Lung (tissue), 12 donors: ENCODE results near the gene AXIN1. TPM values are rescaled to one million over a fixed set of nuclear protein-coding genes. Genes with fewer than 3 reads are reported as not detected.

Experiments used
- ATAC-seq: fragments of 200-7000 bp; cut with Tn5 transposase; one replicate; pipeline ENCODE4 v1.9.1; 2020; ENCODE audit warnings: moderate number of reproducible peaks; ENCODE audit not compliant: insufficient read depth, low FRiP score
- DNase-seq, 3 donors: peaks; one replicate each; pipeline ENCODE4 v3.0.0-alpha.2; 2013 to 2017
- H3K27ac ChIP-seq, 2 donors: one replicate each; pipeline ENCODE4 v1.5.1; 2013; ENCODE audit warnings: mild to moderate bottlenecking in 2 of 2, moderate library complexity in 2 of 2, control low read depth in 1 of 2, inconsistent platforms in 1 of 2, low read depth in 1 of 2, low read length in 1 of 2
- H3K27me3 ChIP-seq, 3 donors: one replicate each; pipeline ENCODE4 v1.5.1; 2013; ENCODE audit warnings: low read length in 2 of 3; ENCODE audit not compliant: control insufficient read depth in 3 of 3, insufficient read depth in 3 of 3
- H3K36me3 ChIP-seq, 4 donors: one replicate each; pipeline ENCODE4 v1.5.1; 2013; ENCODE audit warnings: low read length in 4 of 4, mild to moderate bottlenecking in 1 of 4, moderate library complexity in 1 of 4; ENCODE audit not compliant: control insufficient read depth in 4 of 4, insufficient read depth in 4 of 4
- H3K4me1 ChIP-seq, 5 donors: one replicate each; pipeline ENCODE4 v1.5.1; 2013; ENCODE audit warnings: low read length in 5 of 5, mild to moderate bottlenecking in 2 of 5, moderate library complexity in 1 of 5; ENCODE audit not compliant: control insufficient read depth in 5 of 5, insufficient read depth in 5 of 5
- H3K4me3 ChIP-seq: one replicate; pipeline ENCODE4 v1.5.1; 2013; ENCODE audit warnings: mild to moderate bottlenecking, control low read depth, moderate library complexity
- H3K9ac ChIP-seq, 2 donors: one replicate each; pipeline ENCODE4 v1.5.1; 2013; ENCODE audit warnings: low read length in 2 of 2, control low read depth in 1 of 2; ENCODE audit not compliant: insufficient read depth in 1 of 2
- H3K9me3 ChIP-seq, 4 donors: one replicate each; pipeline ENCODE4 v1.5.1; 2013; ENCODE audit warnings: low read length in 3 of 4, mild to moderate bottlenecking in 1 of 4, moderate library complexity in 1 of 4; ENCODE audit not compliant: control insufficient read depth in 4 of 4, insufficient read depth in 3 of 4
- WGBS, 2 donors: extraction: QIAGEN DNeasy Blood & Tissue Kit; methylation state at CpG; one replicate each; pipeline ENCODE4 v1.1.7; 2013; 5-methylcytosine and 5-hydroxymethylcytosine counted together
- polyA plus RNA-seq, 2 donors: library from polyadenylated mRNA; stranded (reverse); fragments of 200-250 nt; gene quantifications; one replicate each; pipeline ENCODE4 v1.2.1, GENCODE V29; 2013
- total RNA-seq, 2 donors: library from RNA; depleted of rRNA in 1 of 2; stranded (reverse); fragments of >200 nt in 1 of 2; gene quantifications; one replicate each; pipeline ENCODE4 v1.2.1, GENCODE V29; 2014 to 2021
- TF ChIP-seq, protein P1 (sequence below): IDR thresholded peaks from 2 replicates; pipeline ENCODE4 v1.5.1; 2012; ENCODE audit warnings: mild to moderate bottlenecking; ENCODE audit errors: control extremely low read depth, extremely low read depth
- donor health status: control.
- donor health status: control.
- donor health status: Bipolar disorder and iron deficiency.
- donor health status: healthy.
- donor health status: DM: yes; HTN: yes; CAD: no.

The AXIN1 gene
- total and polyA plus RNA-seq, 4 donors: 16.9 to 25.9 (median 19.4) TPM

DNA sequence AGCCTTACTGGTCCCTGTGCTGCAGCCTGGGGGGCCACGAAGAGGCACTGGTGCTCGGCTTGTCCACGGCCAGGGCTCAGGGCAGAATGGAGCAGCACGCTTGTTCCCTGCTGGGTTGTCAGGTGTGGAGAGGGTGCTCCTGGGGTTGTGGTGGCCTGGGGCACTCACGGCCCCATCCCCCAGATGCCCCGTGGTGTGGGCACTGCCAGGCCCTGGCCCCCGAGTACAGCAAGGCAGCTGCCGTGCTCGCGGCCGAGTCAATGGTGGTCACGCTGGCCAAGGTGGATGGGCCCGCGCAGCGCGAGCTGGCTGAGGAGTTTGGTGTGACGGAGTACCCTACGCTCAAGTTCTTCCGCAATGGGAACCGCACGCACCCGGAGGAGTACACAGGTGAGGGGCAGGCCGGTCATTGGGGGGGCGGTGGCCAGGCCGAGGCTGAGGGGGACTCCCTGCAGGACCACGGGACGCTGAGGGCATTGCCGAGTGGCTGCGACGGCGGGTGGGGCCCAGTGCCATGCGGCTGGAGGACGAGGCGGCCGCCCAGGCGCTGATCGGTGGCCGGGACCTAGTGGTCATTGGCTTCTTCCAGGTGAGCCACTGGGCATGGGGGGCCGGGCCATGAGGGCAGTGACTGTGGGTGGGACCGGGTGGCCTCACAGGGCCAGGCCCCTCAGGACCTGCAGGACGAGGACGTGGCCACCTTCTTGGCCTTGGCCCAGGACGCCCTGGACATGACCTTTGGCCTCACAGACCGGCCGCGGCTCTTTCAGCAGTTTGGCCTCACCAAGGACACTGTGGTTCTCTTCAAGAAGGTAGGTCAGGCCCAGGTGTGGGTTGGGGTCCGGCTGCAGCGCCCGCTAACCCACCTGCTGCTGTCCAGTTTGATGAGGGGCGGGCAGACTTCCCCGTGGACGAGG lies 68.1 kb downstream of the AXIN1 start:
- TF ChIP-seq, protein P1, sequence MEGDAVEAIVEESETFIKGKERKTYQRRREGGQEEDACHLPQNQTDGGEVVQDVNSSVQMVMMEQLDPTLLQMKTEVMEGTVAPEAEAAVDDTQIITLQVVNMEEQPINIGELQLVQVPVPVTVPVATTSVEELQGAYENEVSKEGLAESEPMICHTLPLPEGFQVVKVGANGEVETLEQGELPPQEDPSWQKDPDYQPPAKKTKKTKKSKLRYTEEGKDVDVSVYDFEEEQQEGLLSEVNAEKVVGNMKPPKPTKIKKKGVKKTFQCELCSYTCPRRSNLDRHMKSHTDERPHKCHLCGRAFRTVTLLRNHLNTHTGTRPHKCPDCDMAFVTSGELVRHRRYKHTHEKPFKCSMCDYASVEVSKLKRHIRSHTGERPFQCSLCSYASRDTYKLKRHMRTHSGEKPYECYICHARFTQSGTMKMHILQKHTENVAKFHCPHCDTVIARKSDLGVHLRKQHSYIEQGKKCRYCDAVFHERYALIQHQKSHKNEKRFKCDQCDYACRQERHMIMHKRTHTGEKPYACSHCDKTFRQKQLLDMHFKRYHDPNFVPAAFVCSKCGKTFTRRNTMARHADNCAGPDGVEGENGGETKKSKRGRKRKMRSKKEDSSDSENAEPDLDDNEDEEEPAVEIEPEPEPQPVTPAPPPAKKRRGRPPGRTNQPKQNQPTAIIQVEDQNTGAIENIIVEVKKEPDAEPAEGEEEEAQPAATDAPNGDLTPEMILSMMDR: no peak
- H3K4me3 ChIP-seq: no peak overlapping the region
- no peak overlapping the region for H3K27ac ChIP-seq
- H3K9ac ChIP-seq: no peak overlapping the region
- WGBS, 2 donors: 92 to 93% methylated on average over 52 of the region's 52 CpGs
- peaks cover 0 to 9% (median 0%) of the 10 kb centered on the region in 5 donors for H3K4me1 ChIP-seq
- peaks cover 4 to 12% (median 7%) of the 10 kb centered on the region in 3 donors for H3K27me3 ChIP-seq
- ATAC-seq (no peak), DNase-seq (no peak)
- no peaks in the 10 kb centered on the region for H3K9me3 ChIP-seq
- peaks cover 0 to 29% (median 3%) of the 10 kb centered on the region in 4 donors for H3K36me3 ChIP-seq

GRCh38 chr16:283033-283805 lies 69.3 kb downstream of the AXIN1 start, which contains the start of gene PDIA2:
Gene PDIA2, plus strand, starts transcription at chr16:283164. Its CDS starts 6 bp downstream, at chr16:283170.
- TF ChIP-seq, protein P1: no peak
- WGBS, 2 donors: 74 to 76% methylated on average over 25 of the region's 25 CpGs
- H3K9ac ChIP-seq: no peak within 1 kb of the TSS
- H3K4me1 ChIP-seq: peaks cover 0 to 9% (median 0%) of the 10 kb centered on the region in 5 donors
- H3K9me3 ChIP-seq: no peaks in the 10 kb centered on the region
- H3K27ac ChIP-seq: no peak within 1 kb of the TSS
- H3K27me3 ChIP-seq: peaks cover 4 to 12% (median 7%) of the 10 kb centered on the region in 3 donors
- H3K36me3 ChIP-seq: peaks cover 0 to 18% (median under 1%) of the 10 kb centered on the region in 4 donors
- no peak within 1 kb of the TSS for H3K4me3 ChIP-seq
- DNase-seq (no peak), ATAC-seq (no peak)

- 79 to 92% methylated on average over 22 of the region's 22 CpGs for WGBS, 2 donors
- Histone ChIP-seq H3K27ac (no peak overlapping the region), H3K4me1 (peaks cover 0 to 9% (median 0%) of the 10 kb centered on the region in 5 donors), H3K36me3 (peaks cover 0 to 11% (median 0%) of the 10 kb centered on the region in 4 donors), H3K27me3 (peaks cover 4 to 12% (median 7%) of the 10 kb centered on the region in 3 donors), H3K4me3 (no peak overlapping the region), H3K9ac (no peak overlapping the region), H3K9me3 (no peaks in the 10 kb centered on the region)
- TF ChIP-seq, protein P1: no peak
- ATAC-seq: no peak
- no peak for DNase-seq
Measured at GRCh38 chr16:282491-282890, 70.0 kb downstream of the AXIN1 start.
